HL-60 (cell line): Measurements from ENCODE around the gene SARM1.

Experiments used
- DNase-seq, 2 experiments: peaks; one replicate each; pipeline ENCODE4 v3.0.0-alpha.2; 2010 to 2020; ENCODE audit warnings: low read depth in 1 of 2, low spot score in 1 of 2
- H3K27ac ChIP-seq: fragments of 250-450 bp; sonication (Bioruptor Pico); replicated peaks from 2 replicates; pipeline ENCODE4 v1.5.1; 2020; ENCODE audit warnings: mild to moderate bottlenecking, moderate library complexity
- H3K27me3 ChIP-seq: fragments of 250-450 bp; sonication (Bioruptor Pico); 2 replicates; pipeline ENCODE4 v1.5.1; 2021; ENCODE audit warnings: mild to moderate bottlenecking, moderate library complexity; ENCODE audit not compliant: insufficient read depth, poor library complexity, severe bottlenecking
- H3K4me3 ChIP-seq: replicated peaks from 2 replicates; pipeline ENCODE4 v1.5.1; 2011; ENCODE audit warnings: mild to moderate bottlenecking, control low read depth, low read length; ENCODE audit not compliant: insufficient read depth
- CTCF ChIP-seq: IDR thresholded peaks from one replicate; pipeline ENCODE4 v1.5.1; 2011; ENCODE audit warnings: low read length, control low read depth, inconsistent platforms; ENCODE audit not compliant: insufficient read depth
- GABPA ChIP-seq: IDR thresholded peaks from 2 replicates; pipeline ENCODE4 v1.6.1; 2012; ENCODE audit warnings: low read depth
- POLR2AphosphoS5 ChIP-seq: IDR thresholded peaks from 2 replicates; pipeline ENCODE4 v1.6.1; 2012; ENCODE audit warnings: low read depth
- REST ChIP-seq: IDR thresholded peaks from 2 replicates; pipeline ENCODE4 v1.6.1; 2012; ENCODE audit warnings: low read depth; ENCODE audit not compliant: insufficient replicate concordance
- SPI1 ChIP-seq: IDR thresholded peaks from 2 replicates; pipeline ENCODE4 v1.6.1; 2012; ENCODE audit warnings: low read depth, mild to moderate bottlenecking, borderline replicate concordance

SARM1 gene

GRCh38 chr17:28333083-28333746, 38.3 kb upstream of the SARM1 start:
- no peak for DNase-seq
- Histone ChIP-seq H3K27ac (peak overlapping the region; percentile 69), H3K27me3 (no peaks in the 10 kb centered on the region), H3K4me3 (no peak overlapping the region)
- TF ChIP-seq REST (no peak), POLR2AphosphoS5 (no peak), CTCF (no peak), GABPA (no peak), SPI1 (no peak)

- peak in 1 of 2 experiments; percentile 53 for DNase-seq
- TF ChIP-seq CTCF (no peak), GABPA (no peak), SPI1 (no peak), REST (no peak), POLR2AphosphoS5 (no peak)
- Histone ChIP-seq H3K27me3 (no peaks in the 10 kb centered on the region), H3K4me3 (peak overlapping the region; percentile 97), H3K27ac (peak overlapping the region; percentile 69)
Measured at GRCh38 chr17:28334171-28334570, 37.3 kb upstream of the SARM1 start.

GRCh38 chr17:28334666-28335200, 36.8 kb upstream of the SARM1 start:
- Histone ChIP-seq H3K27me3 (no peaks in the 10 kb centered on the region), H3K4me3 (peak overlapping the region; percentile 97), H3K27ac (peak overlapping the region; percentile 69)
- TF ChIP-seq SPI1 (no peak), REST (no peak), GABPA (no peak), CTCF (no peak), POLR2AphosphoS5 (no peak)
- DNase-seq = no peak
